WTC11 (cell line): ENCODE results near the gene CHPF. TPM values are rescaled to one million over a fixed set of nuclear protein-coding genes. Genes with fewer than 3 reads are reported as not detected.

ENCODE experiments used
- ATAC-seq: fragments of 200-7000 bp; cut with Tn5 transposase; 2 replicates; pipeline ENCODE4 v1.10.0; 2021; ENCODE audit warnings: mild to moderate bottlenecking, moderate library complexity
- CTCF ChIA-PET: fragments of 300-600 bp; sonication (Branson Sonifier 250); formaldehyde crosslinking; loops from one replicate; lab custom pipeline; 2021; ENCODE audit warnings: antibody characterized with exemption; lab: Charles Lee
- POLR2A ChIA-PET: fragments of 350-600 bp; sonication (Branson Sonifier 250); formaldehyde crosslinking; loops from one replicate; lab custom pipeline; 2021; ENCODE audit warnings: antibody characterized with exemption; lab: Charles Lee
- DNase-seq: peaks from one replicate; pipeline ENCODE4 v3.0.0; 2021; ENCODE audit warnings: low spot score
- H3K27ac Mint-ChIP-seq: 2 replicates; pipeline ENCODE4 v1.8.0; 2021; ENCODE audit warnings: mixed read lengths
- H3K27me3 Mint-ChIP-seq: 2 replicates; pipeline ENCODE4 v1.8.0; 2021; ENCODE audit warnings: low read depth, mild to moderate bottlenecking, moderate library complexity, mixed read lengths
- H3K36me3 Mint-ChIP-seq: 2 replicates; pipeline ENCODE4 v1.8.0; 2021; ENCODE audit warnings: mixed read lengths
- H3K4me1 Mint-ChIP-seq: 2 replicates; pipeline ENCODE4 v1.8.0; 2022; ENCODE audit warnings: mixed read lengths
- H3K4me3 Mint-ChIP-seq: 2 replicates; pipeline ENCODE4 v1.8.0; 2021; ENCODE audit warnings: mild to moderate bottlenecking, moderate library complexity, mixed read lengths
- H3K9me3 Mint-ChIP-seq: 2 replicates; pipeline ENCODE4 v1.8.0; 2021; ENCODE audit warnings: mixed read lengths
- ATF1 ChIP-seq: sonication (generic); formaldehyde crosslinking; IDR thresholded peaks from 2 replicates; pipeline ENCODE4 v1.8.1; 2023; ENCODE audit warnings: mild to moderate bottlenecking, moderate library complexity, missing genetic modification reagents
- ESRRA ChIP-seq: sonication (generic); formaldehyde crosslinking; IDR thresholded peaks from 2 replicates; pipeline ENCODE4 v1.8.1; 2022; ENCODE audit warnings: mild to moderate bottlenecking, missing genetic modification reagents, borderline replicate concordance
- ETV6 ChIP-seq: sonication (generic); formaldehyde crosslinking; IDR thresholded peaks from 2 replicates; pipeline ENCODE4 v1.8.1; 2022; ENCODE audit warnings: mild to moderate bottlenecking, missing genetic modification reagents
- FOXJ3 ChIP-seq: sonication (generic); formaldehyde crosslinking; IDR thresholded peaks from 2 replicates; pipeline ENCODE4 v1.9.0; 2021; ENCODE audit warnings: missing genetic modification reagents, mild to moderate bottlenecking, borderline replicate concordance
- FOXK1 ChIP-seq: sonication (generic); formaldehyde crosslinking; IDR thresholded peaks from 2 replicates; pipeline ENCODE4 v1.8.0; 2022; ENCODE audit warnings: mild to moderate bottlenecking, moderate library complexity, missing genetic modification reagents
- NFE2L1 ChIP-seq: sonication (generic); formaldehyde crosslinking; IDR thresholded peaks from 2 replicates; pipeline ENCODE4 v1.8.1; 2023; ENCODE audit warnings: missing genetic modification reagents
- NR2C2 ChIP-seq: sonication (generic); formaldehyde crosslinking; IDR thresholded peaks from 2 replicates; pipeline ENCODE4 v1.8.0; 2022; ENCODE audit warnings: mild to moderate bottlenecking, missing genetic modification reagents
- ZBTB21 ChIP-seq: sonication (generic); formaldehyde crosslinking; IDR thresholded peaks from 2 replicates; pipeline ENCODE4 v1.8.1; 2023; ENCODE audit warnings: mild to moderate bottlenecking, missing genetic modification reagents, borderline replicate concordance
- ZBTB43 ChIP-seq: sonication (generic); formaldehyde crosslinking; IDR thresholded peaks from 2 replicates; pipeline ENCODE4 v1.8.1; 2023; ENCODE audit warnings: mild to moderate bottlenecking, missing genetic modification reagents
- ZNF138 ChIP-seq: sonication (generic); formaldehyde crosslinking; conservative IDR thresholded peaks from 2 replicates; pipeline ENCODE4 v1.8.1; 2022; ENCODE audit warnings: mild to moderate bottlenecking, moderate library complexity, missing genetic modification reagents
- ZNF219 ChIP-seq: sonication (generic); formaldehyde crosslinking; IDR thresholded peaks from 2 replicates; pipeline ENCODE4 v1.8.0; 2023; ENCODE audit warnings: missing genetic modification reagents, mild to moderate bottlenecking, borderline replicate concordance
- ZNF423 ChIP-seq: fragments of 250-450 bp; sonication (Bioruptor Pico); IDR thresholded peaks from 2 replicates; pipeline ENCODE4 v2.1.2; 2022; ENCODE audit warnings: mild to moderate bottlenecking, moderate library complexity
- total RNA-seq: library from RNA; stranded (reverse); gene quantifications from 3 replicates; pipeline ENCODE4 v1.2.3, GENCODE V29; 2021
- TF ChIP-seq, protein P1 (sequence below): sonication (generic); formaldehyde crosslinking; IDR thresholded peaks from 2 replicates; pipeline ENCODE4 v1.8.1; 2022; ENCODE audit warnings: low read depth, missing genetic modification reagents, borderline replicate concordance
- TF ChIP-seq, protein P2 (sequence below): sonication (generic); formaldehyde crosslinking; IDR thresholded peaks from 2 replicates; pipeline ENCODE4 v1.8.0; 2023; ENCODE audit warnings: missing genetic modification reagents
- TF ChIP-seq, protein P3 (sequence below): sonication (generic); formaldehyde crosslinking; IDR thresholded peaks from 2 replicates; pipeline ENCODE4 v1.8.1; 2022; ENCODE audit warnings: mild to moderate bottlenecking, missing genetic modification reagents, moderate library complexity, borderline replicate concordance
- TF ChIP-seq, protein P4 (sequence below): fragments of 250-450 bp; sonication (Bioruptor Pico); IDR thresholded peaks from 2 replicates; pipeline ENCODE4 v1.8.0; 2021; ENCODE audit warnings: mild to moderate bottlenecking
- TF ChIP-seq, protein P5 (sequence below): sonication (generic); formaldehyde crosslinking; IDR thresholded peaks from 2 replicates; pipeline ENCODE4 v1.8.1; 2023; ENCODE audit warnings: mild to moderate bottlenecking, missing genetic modification reagents, moderate library complexity
- TF ChIP-seq, protein P6 (sequence below): sonication (generic); formaldehyde crosslinking; conservative IDR thresholded peaks from 2 replicates; pipeline ENCODE4 v1.8.1; 2023; ENCODE audit warnings: mild to moderate bottlenecking, low read depth, missing genetic modification reagents, moderate library complexity
- TF ChIP-seq, protein P7 (sequence below): fragments of 250-450 bp; sonication (Bioruptor Pico); IDR thresholded peaks from 2 replicates; pipeline ENCODE4 v1.9.0; 2021; ENCODE audit warnings: moderate library complexity, mild to moderate bottlenecking, inconsistent platforms, borderline replicate concordance
- TF ChIP-seq, protein P8 (sequence below): sonication (generic); formaldehyde crosslinking; IDR thresholded peaks from 2 replicates; pipeline ENCODE4 v1.8.1; 2023; ENCODE audit warnings: mild to moderate bottlenecking, moderate library complexity, missing genetic modification reagents

The CHPF gene
- total RNA-seq, 1 experiment from 2014 or later, result 97.0 TPM

DNA sequence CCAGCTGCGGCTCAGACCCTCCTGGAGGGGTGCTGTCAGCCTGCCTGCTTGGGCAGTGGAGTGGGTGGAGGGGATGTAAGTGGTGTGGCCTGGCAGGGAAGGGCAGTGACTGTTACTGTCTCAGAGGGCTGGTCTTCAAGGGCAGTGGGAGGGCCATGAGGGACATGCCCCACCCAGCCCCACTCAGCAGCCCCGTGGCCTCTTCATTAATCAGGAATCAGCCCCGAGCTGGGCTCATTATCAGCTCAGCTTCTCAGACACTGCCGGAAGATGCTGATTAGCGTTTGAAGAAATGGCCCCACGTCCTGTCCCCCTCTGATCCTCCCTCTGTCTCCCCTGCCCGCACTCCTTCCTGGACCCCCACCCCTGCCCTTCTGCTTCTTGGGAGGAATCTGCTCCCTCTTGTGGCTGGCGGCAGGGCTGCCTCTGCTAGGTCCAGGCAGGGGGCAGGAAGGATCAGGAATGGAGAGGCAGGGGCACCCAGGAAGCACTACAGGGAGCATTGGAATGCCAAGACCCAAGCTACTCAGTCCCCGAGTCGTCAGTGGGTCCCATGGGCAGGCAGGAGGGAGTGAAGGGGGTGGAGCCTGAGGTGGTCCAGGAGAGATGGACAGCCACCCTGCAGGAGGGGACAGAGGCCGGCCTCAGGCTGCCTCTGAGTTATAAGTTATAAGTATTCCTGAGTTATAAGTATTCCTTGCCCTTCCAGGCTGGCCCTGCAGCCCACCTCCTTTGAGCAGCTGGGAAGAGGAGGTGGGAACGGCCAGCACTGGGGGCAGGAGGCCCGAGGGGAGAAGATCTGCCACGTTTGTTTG is 22.3 kb downstream of the CHPF start (continued):
- TF ChIP-seq ZBTB43 (CRISPR knock-in tag) (no peak), NR2C2 (CRISPR knock-in tag) (no peak), ZNF423 (peak; percentile 97), FOXK1 (CRISPR knock-in tag) (no peak), ZNF138 (0 out of 2 replicates have a peak, but pooled peaks have one; percentile 51), ETV6 (peak; percentile 58; the same call in 1 of the 2 replicates), ATF1 (CRISPR knock-in tag) (no peak)
- TF ChIP-seq, protein P1, sequence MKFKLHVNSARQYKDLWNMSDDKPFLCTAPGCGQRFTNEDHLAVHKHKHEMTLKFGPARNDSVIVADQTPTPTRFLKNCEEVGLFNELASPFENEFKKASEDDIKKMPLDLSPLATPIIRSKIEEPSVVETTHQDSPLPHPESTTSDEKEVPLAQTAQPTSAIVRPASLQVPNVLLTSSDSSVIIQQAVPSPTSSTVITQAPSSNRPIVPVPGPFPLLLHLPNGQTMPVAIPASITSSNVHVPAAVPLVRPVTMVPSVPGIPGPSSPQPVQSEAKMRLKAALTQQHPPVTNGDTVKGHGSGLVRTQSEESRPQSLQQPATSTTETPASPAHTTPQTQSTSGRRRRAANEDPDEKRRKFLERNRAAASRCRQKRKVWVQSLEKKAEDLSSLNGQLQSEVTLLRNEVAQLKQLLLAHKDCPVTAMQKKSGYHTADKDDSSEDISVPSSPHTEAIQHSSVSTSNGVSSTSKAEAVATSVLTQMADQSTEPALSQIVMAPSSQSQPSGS (CRISPR knock-in tag), result no peak
- TF ChIP-seq, protein P2, sequence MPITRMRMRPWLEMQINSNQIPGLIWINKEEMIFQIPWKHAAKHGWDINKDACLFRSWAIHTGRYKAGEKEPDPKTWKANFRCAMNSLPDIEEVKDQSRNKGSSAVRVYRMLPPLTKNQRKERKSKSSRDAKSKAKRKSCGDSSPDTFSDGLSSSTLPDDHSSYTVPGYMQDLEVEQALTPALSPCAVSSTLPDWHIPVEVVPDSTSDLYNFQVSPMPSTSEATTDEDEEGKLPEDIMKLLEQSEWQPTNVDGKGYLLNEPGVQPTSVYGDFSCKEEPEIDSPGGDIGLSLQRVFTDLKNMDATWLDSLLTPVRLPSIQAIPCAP (CRISPR knock-in tag), result no peak
- TF ChIP-seq, protein P3, sequence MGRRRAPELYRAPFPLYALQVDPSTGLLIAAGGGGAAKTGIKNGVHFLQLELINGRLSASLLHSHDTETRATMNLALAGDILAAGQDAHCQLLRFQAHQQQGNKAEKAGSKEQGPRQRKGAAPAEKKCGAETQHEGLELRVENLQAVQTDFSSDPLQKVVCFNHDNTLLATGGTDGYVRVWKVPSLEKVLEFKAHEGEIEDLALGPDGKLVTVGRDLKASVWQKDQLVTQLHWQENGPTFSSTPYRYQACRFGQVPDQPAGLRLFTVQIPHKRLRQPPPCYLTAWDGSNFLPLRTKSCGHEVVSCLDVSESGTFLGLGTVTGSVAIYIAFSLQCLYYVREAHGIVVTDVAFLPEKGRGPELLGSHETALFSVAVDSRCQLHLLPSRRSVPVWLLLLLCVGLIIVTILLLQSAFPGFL (CRISPR knock-in tag), result no peak
- TF ChIP-seq, all 79 proteins: peak for 6

DNA sequence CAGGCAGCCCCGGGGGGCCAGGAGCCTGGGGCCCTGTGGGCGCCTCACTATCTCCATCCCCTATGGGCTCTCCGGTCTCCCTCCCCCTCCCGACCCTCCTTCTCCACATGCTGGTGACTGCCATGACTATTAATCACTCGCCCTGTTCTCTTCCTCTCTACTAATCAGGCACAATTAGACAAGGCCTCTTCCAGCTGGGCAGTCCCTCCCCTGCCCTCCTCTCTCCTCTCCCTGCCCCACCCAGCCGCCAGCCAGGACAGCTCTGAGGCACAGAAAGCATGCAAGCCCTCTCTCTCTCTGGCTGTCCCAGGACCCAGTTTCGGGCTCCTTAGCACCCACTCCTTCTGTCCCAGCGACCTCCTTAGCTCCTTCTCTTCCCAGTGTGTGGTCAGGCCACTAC is 23.5 kb downstream of the CHPF start:
- Mint-ChIP-seq H3K27me3 (peaks cover 34% of the 10 kb centered on the region), H3K4me3 (no peak overlapping the region), H3K4me1 (peaks cover 54% of the 10 kb centered on the region), H3K36me3 (no peaks in the 10 kb centered on the region), H3K9me3 (no peaks in the 10 kb centered on the region), H3K27ac (no peak overlapping the region)
- no peak for DNase-seq
- no peak for ATAC-seq
- CTCF ChIA-PET, result interaction anchor here (0.7 to 41.3 kb wide), 14 partner anchors 8 to 117 kb away, joined by 3 to 2316 read pairs (median 8); partner anchors contain the start of genes CHPF, DES, GMPPA and SPEG
- TF ChIP-seq, protein P4, sequence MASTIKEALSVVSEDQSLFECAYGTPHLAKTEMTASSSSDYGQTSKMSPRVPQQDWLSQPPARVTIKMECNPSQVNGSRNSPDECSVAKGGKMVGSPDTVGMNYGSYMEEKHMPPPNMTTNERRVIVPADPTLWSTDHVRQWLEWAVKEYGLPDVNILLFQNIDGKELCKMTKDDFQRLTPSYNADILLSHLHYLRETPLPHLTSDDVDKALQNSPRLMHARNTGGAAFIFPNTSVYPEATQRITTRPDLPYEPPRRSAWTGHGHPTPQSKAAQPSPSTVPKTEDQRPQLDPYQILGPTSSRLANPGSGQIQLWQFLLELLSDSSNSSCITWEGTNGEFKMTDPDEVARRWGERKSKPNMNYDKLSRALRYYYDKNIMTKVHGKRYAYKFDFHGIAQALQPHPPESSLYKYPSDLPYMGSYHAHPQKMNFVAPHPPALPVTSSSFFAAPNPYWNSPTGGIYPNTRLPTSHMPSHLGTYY (CRISPR knock-in tag), result no peak
- no peak for TF ChIP-seq ZNF219 (CRISPR knock-in tag)
- TF ChIP-seq, protein P5, sequence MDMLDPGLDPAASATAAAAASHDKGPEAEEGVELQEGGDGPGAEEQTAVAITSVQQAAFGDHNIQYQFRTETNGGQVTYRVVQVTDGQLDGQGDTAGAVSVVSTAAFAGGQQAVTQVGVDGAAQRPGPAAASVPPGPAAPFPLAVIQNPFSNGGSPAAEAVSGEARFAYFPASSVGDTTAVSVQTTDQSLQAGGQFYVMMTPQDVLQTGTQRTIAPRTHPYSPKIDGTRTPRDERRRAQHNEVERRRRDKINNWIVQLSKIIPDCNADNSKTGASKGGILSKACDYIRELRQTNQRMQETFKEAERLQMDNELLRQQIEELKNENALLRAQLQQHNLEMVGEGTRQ, result no peak
- no peak for TF ChIP-seq ZBTB21
- no peak for TF ChIP-seq ESRRA (CRISPR knock-in tag)
- TF ChIP-seq, protein P6, sequence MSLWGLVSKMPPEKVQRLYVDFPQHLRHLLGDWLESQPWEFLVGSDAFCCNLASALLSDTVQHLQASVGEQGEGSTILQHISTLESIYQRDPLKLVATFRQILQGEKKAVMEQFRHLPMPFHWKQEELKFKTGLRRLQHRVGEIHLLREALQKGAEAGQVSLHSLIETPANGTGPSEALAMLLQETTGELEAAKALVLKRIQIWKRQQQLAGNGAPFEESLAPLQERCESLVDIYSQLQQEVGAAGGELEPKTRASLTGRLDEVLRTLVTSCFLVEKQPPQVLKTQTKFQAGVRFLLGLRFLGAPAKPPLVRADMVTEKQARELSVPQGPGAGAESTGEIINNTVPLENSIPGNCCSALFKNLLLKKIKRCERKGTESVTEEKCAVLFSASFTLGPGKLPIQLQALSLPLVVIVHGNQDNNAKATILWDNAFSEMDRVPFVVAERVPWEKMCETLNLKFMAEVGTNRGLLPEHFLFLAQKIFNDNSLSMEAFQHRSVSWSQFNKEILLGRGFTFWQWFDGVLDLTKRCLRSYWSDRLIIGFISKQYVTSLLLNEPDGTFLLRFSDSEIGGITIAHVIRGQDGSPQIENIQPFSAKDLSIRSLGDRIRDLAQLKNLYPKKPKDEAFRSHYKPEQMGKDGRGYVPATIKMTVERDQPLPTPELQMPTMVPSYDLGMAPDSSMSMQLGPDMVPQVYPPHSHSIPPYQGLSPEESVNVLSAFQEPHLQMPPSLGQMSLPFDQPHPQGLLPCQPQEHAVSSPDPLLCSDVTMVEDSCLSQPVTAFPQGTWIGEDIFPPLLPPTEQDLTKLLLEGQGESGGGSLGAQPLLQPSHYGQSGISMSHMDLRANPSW (CRISPR knock-in tag), result no peak
- TF ChIP-seq, protein P7, sequence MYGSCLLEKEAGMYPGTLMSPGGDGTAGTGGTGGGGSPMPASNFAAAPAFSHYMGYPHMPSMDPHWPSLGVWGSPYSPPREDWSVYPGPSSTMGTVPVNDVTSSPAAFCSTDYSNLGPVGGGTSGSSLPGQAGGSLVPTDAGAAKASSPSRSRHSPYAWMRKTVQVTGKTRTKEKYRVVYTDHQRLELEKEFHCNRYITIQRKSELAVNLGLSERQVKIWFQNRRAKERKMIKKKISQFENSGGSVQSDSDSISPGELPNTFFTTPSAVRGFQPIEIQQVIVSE (CRISPR knock-in tag), result no peak
- TF ChIP-seq NFE2L1, result no peak
- TF ChIP-seq NR2C2 (CRISPR knock-in tag), result no peak
- no peak for TF ChIP-seq FOXJ3 (CRISPR knock-in tag)
- TF ChIP-seq ZBTB43 (CRISPR knock-in tag), result no peak
- TF ChIP-seq, protein P8, sequence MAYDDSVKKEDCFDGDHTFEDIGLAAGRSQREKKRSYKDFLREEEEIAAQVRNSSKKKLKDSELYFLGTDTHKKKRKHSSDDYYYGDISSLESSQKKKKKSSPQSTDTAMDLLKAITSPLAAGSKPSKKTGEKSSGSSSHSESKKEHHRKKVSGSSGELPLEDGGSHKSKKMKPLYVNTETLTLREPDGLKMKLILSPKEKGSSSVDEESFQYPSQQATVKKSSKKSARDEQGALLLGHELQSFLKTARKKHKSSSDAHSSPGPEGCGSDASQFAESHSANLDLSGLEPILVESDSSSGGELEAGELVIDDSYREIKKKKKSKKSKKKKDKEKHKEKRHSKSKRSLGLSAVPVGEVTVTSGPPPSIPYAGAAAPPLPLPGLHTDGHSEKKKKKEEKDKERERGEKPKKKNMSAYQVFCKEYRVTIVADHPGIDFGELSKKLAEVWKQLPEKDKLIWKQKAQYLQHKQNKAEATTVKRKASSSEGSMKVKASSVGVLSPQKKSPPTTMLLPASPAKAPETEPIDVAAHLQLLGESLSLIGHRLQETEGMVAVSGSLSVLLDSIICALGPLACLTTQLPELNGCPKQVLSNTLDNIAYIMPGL (CRISPR knock-in tag), result no peak
- POLR2A ChIA-PET, result interaction anchor here (0.8 to 1.4 kb wide), 5 partner anchors 9 to 43 kb away, joined by 3 to 9 read pairs (median 3); no protein-coding TSS in a partner anchor
